A204.1 (cell line): ENCODE measurements around the gene POMGNT1.

Experiments
- FAIRE-seq: peaks from 2 replicates; lab custom pipeline; 2012; peaks lifted over from hg19 to GRCh38; lab: Jason Lieb, UNC

The POMGNT1 gene

DNA sequence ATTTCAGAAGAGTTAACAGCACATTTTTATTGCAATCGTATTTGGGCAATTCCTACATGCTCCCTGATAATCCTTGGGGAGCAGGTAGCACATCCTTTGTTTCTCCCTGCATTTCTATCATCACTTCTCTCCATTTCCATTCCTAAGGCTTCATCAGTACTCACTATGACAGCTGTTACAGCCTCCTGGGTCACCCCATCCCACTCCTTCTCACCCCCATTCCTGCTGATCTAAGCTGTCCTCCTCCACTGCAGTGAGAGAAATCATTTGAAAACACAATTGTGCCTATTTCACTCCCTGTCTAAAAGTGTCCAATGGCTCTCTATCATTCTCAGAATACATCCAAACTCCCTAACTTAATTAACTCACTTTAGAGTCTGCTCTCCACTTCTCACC is 40.3 kb downstream of the POMGNT1 start:
- no peak for FAIRE-seq

DNA sequence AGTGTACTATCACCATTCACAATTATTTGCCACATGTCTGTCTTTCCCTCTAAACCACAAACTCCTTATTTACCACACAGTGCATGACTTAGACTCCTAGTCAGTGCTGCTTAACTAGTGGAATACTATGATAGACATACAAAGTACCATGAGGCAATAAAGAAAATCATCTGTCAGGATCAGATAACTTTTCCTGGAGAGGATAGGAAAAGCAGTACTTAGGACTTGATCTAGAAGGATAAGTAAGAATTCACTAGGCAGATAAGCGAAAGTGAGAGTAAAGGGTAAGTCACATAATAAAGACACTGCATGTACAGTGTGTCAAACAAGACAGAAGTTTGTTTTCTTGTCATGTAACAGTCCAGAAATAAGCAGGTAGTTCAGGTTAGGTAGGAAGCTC is 44.5 kb downstream of the POMGNT1 start:
- no peak for FAIRE-seq

DNA sequence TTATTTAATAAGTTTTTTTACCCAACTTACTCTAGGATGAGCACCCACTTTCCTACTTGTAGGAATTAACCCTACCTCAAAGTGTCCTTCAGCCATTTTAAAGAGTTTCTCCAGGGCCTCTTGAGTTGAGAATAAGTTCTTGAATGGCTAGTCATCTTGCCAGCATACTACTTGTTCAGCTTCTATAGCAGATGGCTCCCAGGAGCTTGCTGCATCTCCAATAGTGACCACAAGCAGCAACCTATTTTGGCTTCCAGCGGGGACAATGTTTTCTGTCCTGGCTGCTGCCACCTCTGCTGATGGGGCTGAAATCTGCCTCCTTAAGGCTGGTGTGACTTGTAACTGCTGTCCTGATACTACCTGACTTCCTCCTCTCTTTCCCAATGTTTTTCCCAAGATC is 45.0 kb downstream of the POMGNT1 start:
- no peak for FAIRE-seq

DNA sequence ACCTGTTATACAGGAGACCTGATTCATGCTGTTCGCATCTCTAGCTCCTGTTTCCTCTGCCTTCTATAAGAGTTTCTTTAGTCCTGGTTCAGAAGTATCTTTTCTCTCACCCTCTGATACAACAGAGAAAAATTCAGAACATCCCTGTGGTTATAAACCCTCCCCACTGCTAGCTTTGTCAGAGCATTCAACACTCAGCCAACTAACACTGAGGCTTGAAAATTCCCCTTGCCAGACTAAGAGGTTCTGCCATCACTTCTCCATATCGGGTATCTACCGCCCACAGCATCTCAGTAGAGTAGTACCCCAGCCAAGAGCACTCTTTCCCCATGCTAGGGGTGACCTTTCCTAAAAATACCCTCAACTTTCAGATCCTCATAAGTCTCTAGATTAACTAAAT is 46.2 kb downstream of the POMGNT1 start:
- no peak for FAIRE-seq

DNA sequence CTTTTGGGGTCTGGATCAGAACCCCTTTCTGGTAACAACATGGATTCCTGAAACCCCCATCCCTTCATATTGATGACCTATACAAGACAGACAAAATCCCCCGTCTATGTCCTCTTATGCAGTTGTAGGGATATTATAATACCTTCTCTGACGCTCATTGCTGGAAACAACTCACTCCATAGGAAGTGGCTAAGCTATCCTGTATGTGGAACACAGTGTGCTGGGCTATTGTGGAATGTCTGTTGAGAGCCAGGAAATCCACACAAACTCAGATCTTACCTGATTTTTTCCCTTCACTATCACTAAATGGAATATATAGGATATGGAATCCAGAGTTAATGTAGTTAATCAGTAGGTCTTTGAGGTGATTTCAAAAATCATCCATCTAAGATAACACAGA is 48.1 kb downstream of the POMGNT1 start:
- no peak for FAIRE-seq

- FAIRE-seq, result no peak
These were observed 49.9 kb downstream of the POMGNT1 start for GRCh38 chr1:46148318-46148717.
